GM12891 (cell line): ENCODE measurements around the gene MTHFR.

Source experiments
- PAX5 ChIP-seq: IDR thresholded peaks from 2 replicates; pipeline ENCODE4 v1.6.1; 2011; ENCODE audit warnings: low read length, moderate library complexity, mild to moderate bottlenecking; ENCODE audit not compliant: insufficient read depth, severe bottlenecking
- TAF1 ChIP-seq: IDR thresholded peaks from 2 replicates; pipeline ENCODE4 v1.6.1; 2011; ENCODE audit warnings: low read depth, low read length, control low read depth

- TF ChIP-seq TAF1, result no peak
- no peak for TF ChIP-seq PAX5
Measured at GRCh38 chr1:11786168-11786567, 19.6 kb downstream of the MTHFR start.
